K562 (cell line): ENCODE results near the gene CACNA1C. TPM values are rescaled to one million over a fixed set of nuclear protein-coding genes. Genes with fewer than 3 reads are reported as not detected.

Experiments used
- ATAC-seq: fragments of 200-7000 bp; cut with Tn5 transposase; 3 replicates; pipeline ENCODE4 v1.9.1; 2020; ENCODE audit warnings: moderate library complexity
- BruUV-seq: library from RNA; stranded (reverse); fragments of 400-500 nt; replicated peaks from 2 replicates; lab custom pipeline; 2021; lab: Mats Ljungman, UMichigan
- CTCF ChIA-PET: fragments of 300-600 bp; formaldehyde crosslinking; extraction: SDS; loops from one replicate; lab custom pipeline; 2021; ENCODE audit warnings: low intra/inter-chr PET ratio; lab: Yijun Ruan, JAX
- POLR2A ChIA-PET: fragments of 300-600, 350-650 bp; sonication (Branson Sonifier 250); formaldehyde crosslinking; extraction: SDS; loops from one replicate; lab custom pipeline; 2021; ENCODE audit warnings: antibody characterized with exemption, inconsistent platforms; lab: Yijun Ruan, JAX
- DNase-seq, 4 experiments: peaks; one replicate each; pipeline versions ENCODE4 v3.0.0 to v3.0.0-alpha.2; 2011 to 2018; ENCODE audit warnings: low spot score in 3 of 4, mixed read lengths in 3 of 4; ENCODE audit errors: extremely low read depth in 1 of 4
- FAIRE-seq: peaks from 2 replicates; lab custom pipeline; 2011; peaks lifted over from hg19 to GRCh38; lab: Jason Lieb, UNC
- H2AFZ ChIP-seq: 2 replicates; pipeline ENCODE4 v1.6.0; 2011; ENCODE audit warnings: low read depth, low read length, control low read depth, inconsistent platforms
- H3K27ac ChIP-seq: fragments of 200-600 bp; 3 replicates; pipeline ENCODE4 v1.8.0; 2011; ENCODE audit warnings: low read depth, mild to moderate bottlenecking, control low read depth, inconsistent platforms, low read length, moderate library complexity, mixed read lengths; ENCODE audit errors: extremely low read depth
- H3K27me3 ChIP-seq, 2 experiments: fragments of 300-600 bp in 1 of 2; 2 replicates in 1 of 2; 3 replicates in 1 of 2; pipeline versions ENCODE4 v1.6.0 to v1.8.0; 2011; ENCODE audit warnings: inconsistent platforms in 2 of 2, low read length in 2 of 2, mild to moderate bottlenecking in 1 of 2, mixed read lengths in 1 of 2, moderate library complexity in 1 of 2; ENCODE audit not compliant: control insufficient read depth in 2 of 2, insufficient read depth in 2 of 2
- H3K36me3 ChIP-seq: fragments of 300-600 bp; 3 replicates; pipeline ENCODE4 v1.8.0; 2011; ENCODE audit warnings: mild to moderate bottlenecking, low read length, inconsistent platforms; ENCODE audit not compliant: control insufficient read depth, insufficient read depth
- H3K4me1 ChIP-seq, 2 experiments: fragments of 200-600 bp in 1 of 2; replicated peaks in 1 of 2; 2 replicates in 1 of 2; 3 replicates in 1 of 2; pipeline versions ENCODE4 v1.5.1 to v1.8.0; 2011; ENCODE audit warnings: inconsistent platforms in 2 of 2, low read length in 2 of 2, mild to moderate bottlenecking in 1 of 2, mixed read lengths in 1 of 2, moderate library complexity in 1 of 2; ENCODE audit not compliant: control insufficient read depth in 2 of 2, insufficient read depth in 2 of 2
- H3K4me2 ChIP-seq: 2 replicates; pipeline ENCODE4 v1.6.1; 2011; ENCODE audit warnings: low read length, control low read depth, inconsistent platforms, mixed read lengths; ENCODE audit not compliant: insufficient read depth
- H3K4me3 ChIP-seq: fragments of 200-600 bp; sonication (generic), shearing (Covaris generic); 2 replicates; pipeline ENCODE4 v1.5.1; 2016; ENCODE audit warnings: control low read depth, inconsistent platforms
- H3K79me2 ChIP-seq: fragments of 200-600 bp; 3 replicates; pipeline ENCODE4 v1.8.0; 2011; ENCODE audit warnings: low read length, inconsistent platforms; ENCODE audit not compliant: control insufficient read depth, insufficient read depth
- H3K9ac ChIP-seq, 2 experiments: 2 replicates each; pipeline versions ENCODE4 v1.6.0 to v1.6.1; 2011; ENCODE audit warnings: low read depth in 2 of 2, low read length in 2 of 2, control low read depth in 1 of 2, inconsistent platforms in 1 of 2, mild to moderate bottlenecking in 1 of 2, mixed read lengths in 1 of 2; ENCODE audit not compliant: insufficient read depth in 1 of 2
- H3K9me1 ChIP-seq: one replicate; pipeline ENCODE4 v1.6.0; 2011; ENCODE audit warnings: inconsistent platforms, mild to moderate bottlenecking, low read length, moderate library complexity; ENCODE audit not compliant: control insufficient read depth, insufficient read depth
- H3K9me3 ChIP-seq: replicated peaks from 2 replicates; pipeline ENCODE4 v1.5.1; 2011; ENCODE audit warnings: low read depth, low read length, inconsistent platforms; ENCODE audit not compliant: control insufficient read depth, insufficient read depth
- H4K20me1 ChIP-seq: replicated peaks from 2 replicates; pipeline ENCODE4 v1.6.1; 2011; ENCODE audit warnings: low read length, inconsistent platforms, mixed read lengths; ENCODE audit not compliant: control insufficient read depth, insufficient read depth
- ASH1L ChIP-seq: fragments of 450-650 bp; IDR thresholded peaks from 2 replicates; pipeline ENCODE4 v1.6.1; 2018; ENCODE audit warnings: borderline replicate concordance, mild to moderate bottlenecking, low read depth; ENCODE audit not compliant: partially characterized antibody
- GATA2 ChIP-seq: sonication (generic); formaldehyde crosslinking; IDR thresholded peaks from 2 replicates; pipeline ENCODE4 v1.4.0; 2020; ENCODE audit warnings: mild to moderate bottlenecking, missing genetic modification reagents
- HMG20A ChIP-seq: fragments of 450-650 bp; formaldehyde crosslinking; conservative IDR thresholded peaks from 2 replicates; pipeline ENCODE4 v1.4.0; 2020; ENCODE audit warnings: mild to moderate bottlenecking, mixed read lengths
- LCOR ChIP-seq: sonication (generic); formaldehyde crosslinking; IDR thresholded peaks from 2 replicates; pipeline ENCODE4 v1.8.0; 2022; ENCODE audit warnings: mild to moderate bottlenecking, missing genetic modification reagents
- MTA3 ChIP-seq: fragments of 450-650 bp; formaldehyde crosslinking; IDR thresholded peaks from 2 replicates; pipeline ENCODE4 v1.6.1; 2017; ENCODE audit warnings: mild to moderate bottlenecking, borderline replicate concordance
- NFRKB ChIP-seq: fragments of 450-650 bp; IDR thresholded peaks from 2 replicates; pipeline ENCODE4 v1.6.1; 2016; ENCODE audit warnings: low read depth
- SIX5 ChIP-seq, 2 experiments: IDR thresholded peaks; 2 replicates each; pipeline ENCODE4 v1.6.1; 2011; ENCODE audit warnings: low read length in 2 of 2, borderline replicate concordance in 1 of 2, low read depth in 1 of 2, mild to moderate bottlenecking in 1 of 2, moderate library complexity in 1 of 2; ENCODE audit not compliant: insufficient read depth in 1 of 2
- ZBTB2 ChIP-seq: fragments of 450-650 bp; IDR thresholded peaks from 2 replicates; pipeline ENCODE4 v1.6.1; 2016; ENCODE audit warnings: antibody characterized with exemption
- ZNF134 ChIP-seq: fragments of 250-450 bp; sonication (Bioruptor Pico); conservative IDR thresholded peaks from 2 replicates; pipeline ENCODE4 v1.4.0; 2020
- ZNF224 ChIP-seq: sonication (generic); formaldehyde crosslinking; IDR thresholded peaks from 2 replicates; pipeline ENCODE4 v1.8.0; 2022; ENCODE audit warnings: mild to moderate bottlenecking, missing genetic modification reagents
- ZNF311 ChIP-seq: fragments of 250-450 bp; sonication (Bioruptor Pico); IDR thresholded peaks from 2 replicates; pipeline ENCODE4 v1.4.0; 2020; ENCODE audit warnings: mild to moderate bottlenecking, moderate library complexity
- ZNF384 ChIP-seq: IDR thresholded peaks from 2 replicates; pipeline ENCODE4 v1.6.1; 2012; ENCODE audit warnings: low read depth, low read length, improper control_type of control experiment
- ZNF586 ChIP-seq: fragments of 450-650 bp; formaldehyde crosslinking; conservative IDR thresholded peaks from 2 replicates; pipeline ENCODE4 v1.4.0; 2020; ENCODE audit warnings: mild to moderate bottlenecking, moderate library complexity
- ZNF830 ChIP-seq: fragments of 250-450 bp; sonication (Bioruptor Pico); IDR thresholded peaks from 2 replicates; pipeline ENCODE4 v1.5.0; 2021; ENCODE audit warnings: mild to moderate bottlenecking
- WGBS: fragments of 100-300 bp; shearing (Covaris generic); methylation state at CpG from one replicate; pipeline ENCODE4 v1.1.6; 2016; ENCODE audit warnings: low coverage, mixed read lengths; ENCODE audit not compliant: insufficient coverage; ENCODE audit errors: missing lambda C conversion rate; 5-methylcytosine and 5-hydroxymethylcytosine counted together
- in situ Hi-C: fragments of 300-500 bp; cut with MboI; formaldehyde crosslinking; loops from 4 replicates; pipeline ENCODE4 v1.15.0; 2018; ENCODE audit warnings: inconsistent platforms, mixed read lengths
- intact Hi-C: fragments of 100-400 bp; cut with micrococcal nuclease; formaldehyde crosslinking; loops from 2 replicates; pipeline ENCODE4 v1.14.2; 2022
- polyA plus RNA-seq, 8 experiments: library from polyadenylated mRNA; depleted of rRNA in 4 of 8; stranded (reverse) in 5 of 8; unstranded in 3 of 8; fragments of >200 nt; fragmentation: Nextera tagmentation in 2 of 8; fragmentation: Illumina TruSeq in 1 of 8; extraction: Ambion mirVana in 2 of 8; extraction: Trizol in 1 of 8; gene quantifications; 2 replicates each; pipeline versions ENCODE4 v1.2.1 to v1.2.3, GENCODE V29; 2011 to 2014; ENCODE audit warnings: inconsistent platforms in 1 of 8, missing spikeins in 1 of 8
- total RNA-seq, 7 experiments: library from RNA; depleted of rRNA in 6 of 7; stranded (reverse); fragments of >200 nt in 6 of 7; fragmentation: Illumina TruSeq in 2 of 7; extraction: Trizol in 2 of 7; gene quantifications; 2 replicates each; pipeline versions ENCODE4 v1.2.1 to v1.2.3, GENCODE V29; 2011 to 2021; ENCODE audit warnings: low replicate concordance in 1 of 7

The CACNA1C gene
- total and polyA plus RNA-seq, 9 of the 15 experiments (the other 6 are each of a cell fraction or from before 2014, with no cell fraction given), result not detected

GRCh38 chr12:2170376-2170775 is 117.6 kb downstream of the CACNA1C start:
- no peaks in the 10 kb centered on the region for H3K9me3 ChIP-seq
- no peaks in the 10 kb centered on the region for H3K36me3 ChIP-seq
- FAIRE-seq (no peak), ATAC-seq (no peak), DNase-seq (no peak)
- TF ChIP-seq ZNF224 (no peak), MTA3 (no peak), ZBTB2 (no peak), LCOR (CRISPR knock-in tag) (no peak), NFRKB (no peak), ZNF311 (CRISPR knock-in tag) (no peak), ASH1L (no peak), ZNF586 (CRISPR knock-in tag) (no peak), ZNF134 (CRISPR knock-in tag) (no peak), ZNF830 (no peak), ZNF384 (no peak), SIX5 (IDR thresholded peaks at IDR 0.05; ENCODE audit: borderline replicate concordance in 1 of 2, insufficient read depth in 1 of 2, low read depth in 1 of 2, low read length in 2 of 2) (no peak), GATA2 (CRISPR knock-in tag) (no peak), HMG20A (no peak)
- H3K9ac ChIP-seq, result no peak overlapping the region
- CTCF ChIA-PET, result no interaction called here
- H3K9me1 ChIP-seq, result no peaks in the 10 kb centered on the region
- H3K4me1 ChIP-seq, result no peaks in the 10 kb centered on the region
- intact Hi-C loops, result no loop called here
- no peak overlapping the region for H3K27ac ChIP-seq
- H3K4me3 ChIP-seq, result no peak overlapping the region
- POLR2A ChIA-PET, result no interaction called here
- no peaks in the 10 kb centered on the region for H3K79me2 ChIP-seq
- H3K27me3 ChIP-seq, result peaks cover 0 to 7% of the 10 kb centered on the region in 2 experiments; a peak in 2 of 5 replicates
- in situ Hi-C loops, result no loop called here
- no peak overlapping the region for H3K4me2 ChIP-seq
- H4K20me1 ChIP-seq, result no peaks in the 10 kb centered on the region
- no TSS peak for BruUV-seq
- no CpG with 5 or more reads among the region's 1 CpG for WGBS
- H2AFZ ChIP-seq, result no peak overlapping the region
